Stimulated activated CD8-positive, alpha-beta memory T cell treated with anti-CD3 and anti-CD28 coated beads, Interleukin-12 subunit alpha, Interleukin-12 subunit beta, amount 100 ng/mL, for 4 hours (primary cell): ENCODE results near the gene ASAH2B.
"Not testable (repeated sequence)": the region's sequence is repeated elsewhere in the genome, so short reads cannot be mapped to it uniquely, and the experiment has no call there.

Experiments used
- DNase-seq: peaks from one replicate; pipeline ENCODE4 v3.0.0-alpha.2; 2020; ENCODE audit warnings: low read depth

Gene ASAH2B

GRCh38 chr10:50739618-50740292, at the start of gene ASAH2B:
ASAH2B (plus strand) TSS chr10:50739936; CDS start chr10:50745131, 5,195 bp downstream.
- DNase-seq: peak; percentile 44

- not testable (repeated sequence) for DNase-seq
Observed at GRCh38 chr10:50697819-50698218, 41.9 kb upstream of the ASAH2B start.

- DNase-seq: not testable (repeated sequence)
Observed at GRCh38 chr10:50701947-50702346, 37.8 kb upstream of the ASAH2B start.

DNA sequence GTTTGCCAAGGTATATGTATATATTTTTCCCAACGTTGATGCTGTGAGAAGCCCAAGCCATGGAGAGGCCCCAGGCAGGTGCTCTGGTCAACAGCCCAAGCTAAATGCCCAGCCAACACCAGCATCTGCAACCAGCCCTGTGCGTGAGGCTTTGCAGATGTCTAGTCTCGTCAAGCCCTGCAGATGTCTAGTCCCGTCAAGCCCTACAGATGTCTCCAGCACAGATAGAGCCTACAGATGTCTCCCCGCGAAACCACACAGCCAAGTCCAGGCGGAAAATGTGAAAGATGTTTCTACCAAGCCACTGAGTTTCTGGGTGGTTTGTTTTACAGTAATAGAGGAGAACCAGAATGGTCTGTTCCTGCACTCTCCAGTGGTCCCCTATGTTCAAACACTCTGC, 36.7 kb upstream of the ASAH2B start:
- DNase-seq: not testable (repeated sequence)

- DNase-seq: not testable (repeated sequence)
Observed at GRCh38 chr10:50704436-50705079, 35.2 kb upstream of the ASAH2B start.

DNA sequence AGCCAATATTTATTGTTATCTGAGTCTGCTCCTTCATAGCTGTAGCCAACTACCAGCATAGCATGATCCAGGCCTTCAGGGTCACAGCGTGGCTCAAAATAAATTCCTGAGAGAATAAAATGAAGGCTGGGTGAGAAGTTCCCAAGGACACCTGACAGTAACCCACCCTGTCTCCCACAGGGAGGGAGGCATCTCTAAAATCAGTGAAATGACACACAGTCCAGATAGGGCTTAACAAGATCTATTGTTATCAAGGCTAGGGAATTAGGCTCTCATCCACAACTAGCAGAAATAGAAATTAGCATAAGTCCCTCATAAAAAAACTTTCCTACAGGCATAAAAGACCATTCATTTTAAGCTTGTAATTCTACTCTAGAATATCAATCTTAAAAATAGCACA, 33.7 kb upstream of the ASAH2B start:
- not testable (repeated sequence) for DNase-seq

GRCh38 chr10:50710241-50710640, 29.5 kb upstream of the ASAH2B start:
- not testable (repeated sequence) for DNase-seq

DNA sequence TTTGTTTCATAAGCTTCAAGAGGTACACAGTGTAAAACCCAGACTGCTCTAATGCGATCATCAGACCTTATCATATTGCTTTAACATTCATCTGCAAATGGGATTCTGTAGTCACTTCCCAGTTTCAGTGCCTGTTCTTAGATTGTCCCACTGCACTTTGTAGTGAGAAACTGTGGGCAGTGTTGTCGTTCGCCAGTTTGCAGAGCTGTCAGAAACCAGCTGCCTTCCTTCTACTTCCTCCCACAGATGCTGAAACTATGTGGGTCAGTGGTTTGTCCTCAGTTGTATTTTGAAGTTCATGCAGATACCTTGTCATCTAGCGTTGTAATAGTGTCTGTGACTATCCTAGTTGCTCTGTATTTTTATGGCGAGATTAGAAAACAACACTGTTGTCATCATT, 15.9 kb upstream of the ASAH2B start:
- DNase-seq: not testable (repeated sequence)

DNA sequence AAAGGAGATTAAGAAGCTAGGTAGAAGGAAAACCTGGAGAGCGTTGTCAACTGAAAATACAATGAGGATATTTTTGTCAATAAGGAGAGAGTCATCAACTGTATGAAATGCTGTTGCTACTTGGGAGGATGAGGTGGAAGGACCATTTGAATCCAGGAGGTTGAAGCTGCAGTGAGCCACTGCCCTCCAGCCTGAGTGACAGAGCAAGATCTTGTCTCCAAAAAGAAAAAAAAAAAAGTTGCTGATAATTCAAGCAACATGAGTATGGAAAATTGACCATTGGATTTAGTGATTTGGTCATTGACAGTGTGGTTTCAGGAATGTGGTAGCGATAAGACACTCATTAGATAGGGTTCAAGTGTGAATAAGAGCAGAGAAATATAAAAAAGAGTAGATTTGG, 11.6 kb upstream of the ASAH2B start:
- not testable (repeated sequence) for DNase-seq

DNA sequence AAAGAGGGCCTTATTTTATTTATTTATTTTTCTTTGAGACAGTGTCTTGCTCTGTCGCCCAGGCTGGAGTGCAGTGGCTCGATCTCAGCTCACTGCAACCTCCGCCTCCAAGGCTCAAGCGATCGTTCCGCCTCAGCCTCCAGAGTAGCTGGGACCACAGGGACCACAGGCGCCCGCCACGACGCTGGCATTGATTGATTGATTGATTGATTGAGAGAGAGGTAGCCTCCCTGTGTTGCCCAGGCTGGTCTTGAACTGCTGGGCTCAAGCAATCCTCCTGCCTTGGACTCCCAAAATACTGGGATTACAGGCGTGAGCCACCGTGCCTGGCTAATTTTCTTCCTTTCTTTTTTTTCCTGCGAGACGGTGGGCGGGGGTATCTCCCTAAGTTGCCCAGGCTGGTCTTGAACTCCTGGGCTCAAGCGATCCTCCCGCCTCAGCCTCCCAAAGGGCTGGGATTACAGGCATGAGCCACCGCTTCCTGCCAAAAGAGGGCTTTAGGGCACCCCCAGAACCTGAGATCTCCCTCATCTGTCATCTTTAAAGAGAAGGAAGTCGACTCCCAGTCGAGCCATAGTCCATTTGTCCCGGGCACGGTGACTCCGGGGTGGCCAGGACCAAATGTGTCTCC, 634 bp upstream of the ASAH2B start:
- not testable (repeated sequence) for DNase-seq

GRCh38 chr10:50740293-50740648, 535 bp downstream of the ASAH2B start:
- DNase-seq: peak; percentile 4

- not testable (repeated sequence) for DNase-seq
Observed at GRCh38 chr10:50742820-50743219, 3.1 kb downstream of the ASAH2B start.

GRCh38 chr10:50766774-50767513, 27.2 kb downstream of the ASAH2B start:
- DNase-seq: not testable (repeated sequence)

- not testable (repeated sequence) for DNase-seq
Observed at GRCh38 chr10:50772042-50772441, 32.3 kb downstream of the ASAH2B start.

- DNase-seq: not testable (repeated sequence)
Observed at GRCh38 chr10:50774868-50775267, 35.1 kb downstream of the ASAH2B start.

GRCh38 chr10:50780036-50780435, 40.3 kb downstream of the ASAH2B start:
- not testable (repeated sequence) for DNase-seq

DNA sequence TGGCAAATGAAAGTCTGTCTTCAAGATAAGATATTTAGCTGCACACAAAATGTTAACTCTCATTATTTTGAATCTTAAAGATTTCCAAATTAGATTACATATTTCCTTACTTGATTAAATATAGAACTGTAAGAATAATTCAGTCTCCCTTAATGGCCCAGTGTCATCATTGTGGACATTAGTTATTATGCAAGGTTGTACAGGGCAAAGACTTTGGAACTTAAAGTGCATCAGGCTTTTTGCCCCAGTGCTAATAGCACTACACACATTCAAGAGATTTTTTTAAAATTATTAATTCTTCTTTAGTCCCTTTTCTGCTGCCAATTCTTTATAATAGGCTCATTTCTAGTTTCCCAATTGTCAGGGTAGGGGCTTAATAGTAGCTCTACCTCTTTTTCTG, 42.3 kb downstream of the ASAH2B start:
- not testable (repeated sequence) for DNase-seq

DNA sequence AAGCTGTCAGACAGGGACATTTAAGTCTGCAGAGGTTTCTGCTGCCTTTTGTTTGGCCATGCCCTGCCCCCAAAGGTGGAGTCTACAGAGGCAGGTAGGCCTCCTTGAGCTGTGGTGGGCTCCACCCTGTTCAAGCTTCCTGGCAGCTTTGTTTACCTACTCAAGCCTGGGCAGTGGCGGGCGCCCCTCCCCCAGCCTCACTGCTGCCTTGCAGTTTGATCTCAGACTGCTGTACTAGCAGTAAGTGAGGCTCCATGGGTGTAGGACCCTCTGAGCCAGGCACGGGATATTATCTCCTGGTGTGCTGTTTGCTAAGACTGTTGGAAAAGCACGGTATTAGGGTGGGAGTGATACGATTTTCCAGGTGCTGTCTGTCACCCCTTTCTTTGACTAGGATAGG, 48.2 kb downstream of the ASAH2B start:
- DNase-seq: not testable (repeated sequence)

DNA sequence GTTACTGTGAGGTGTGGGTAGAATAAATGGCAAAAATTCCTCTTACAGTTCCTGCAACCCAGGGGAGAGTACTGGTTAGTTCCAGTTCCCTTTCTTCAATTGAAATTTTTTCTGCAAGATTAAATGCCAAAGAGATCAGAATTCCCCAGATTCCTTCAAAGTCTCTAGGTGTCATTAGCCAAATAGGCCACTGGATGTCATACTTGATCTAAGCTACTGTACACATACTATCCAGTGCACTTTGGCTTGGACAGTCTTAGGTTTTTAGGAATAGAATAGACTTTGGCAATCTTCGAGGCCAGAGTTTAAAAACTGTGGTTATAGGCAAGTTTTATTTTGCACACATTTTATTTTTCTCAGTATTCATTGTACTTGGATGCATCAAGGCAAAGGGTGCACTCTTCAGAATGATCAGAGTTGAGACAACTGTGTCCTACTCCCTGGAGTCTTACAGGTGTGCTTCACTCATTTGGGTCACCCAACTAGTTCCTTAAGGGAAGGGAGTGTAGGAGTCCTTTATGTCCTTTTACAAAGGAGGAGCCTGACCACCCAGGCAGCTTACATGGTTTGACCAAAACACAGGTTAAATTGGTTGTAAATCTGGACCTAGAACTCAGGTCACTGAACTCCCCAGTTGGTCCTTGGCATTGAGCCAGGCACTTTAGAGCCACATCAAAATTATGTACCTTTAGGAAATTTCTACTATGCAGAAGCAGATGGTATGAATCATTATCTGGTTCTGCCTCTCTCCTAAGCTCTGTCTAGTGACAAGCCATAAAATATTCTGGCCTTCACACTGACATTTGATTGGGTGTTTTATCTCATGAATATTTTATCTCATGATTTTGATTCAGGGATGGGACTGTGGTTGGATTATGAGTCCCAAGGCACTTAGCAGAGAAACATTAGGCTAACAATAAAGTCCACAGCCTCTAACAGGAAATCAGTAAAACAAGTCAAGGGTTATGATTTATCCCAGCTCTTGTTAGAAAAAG, 49.5 kb downstream of the ASAH2B start:
- no peak for DNase-seq

- DNase-seq: no peak
Observed at GRCh38 chr10:50794490-50794889, 54.8 kb downstream of the ASAH2B start.

GRCh38 chr10:50796693-50797092, 57.0 kb downstream of the ASAH2B start:
- no peak for DNase-seq
